GM12874 (cell line): ENCODE data around the gene OPHN1.

Experiments used
- TF ChIP-seq, protein P1 (sequence below): IDR thresholded peaks from 2 replicates; pipeline ENCODE4 v1.5.1; 2011; ENCODE audit warnings: low read depth, mild to moderate bottlenecking, control low read depth, low read length, moderate library complexity; ENCODE audit not compliant: insufficient read depth

OPHN1 gene

DNA sequence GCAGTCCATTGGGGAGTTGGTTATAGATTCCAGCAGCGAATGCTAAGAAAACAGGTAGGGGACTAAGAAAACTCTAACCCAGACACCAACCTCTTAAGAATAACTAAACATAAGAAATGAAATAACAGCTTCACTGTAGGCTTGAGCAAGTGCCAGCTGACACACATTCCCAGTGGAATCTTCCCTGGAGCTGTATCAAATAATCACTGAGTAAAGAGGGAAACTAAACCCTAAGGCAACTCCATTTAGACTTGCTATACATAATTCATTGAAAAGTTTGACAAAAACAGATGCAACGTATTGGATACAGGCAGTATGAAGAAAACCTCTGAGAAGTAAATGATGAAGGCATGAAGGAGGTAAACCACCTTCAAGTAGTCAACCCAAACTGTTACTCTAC lies 293.5 kb downstream of the OPHN1 start:
- TF ChIP-seq, protein P1, sequence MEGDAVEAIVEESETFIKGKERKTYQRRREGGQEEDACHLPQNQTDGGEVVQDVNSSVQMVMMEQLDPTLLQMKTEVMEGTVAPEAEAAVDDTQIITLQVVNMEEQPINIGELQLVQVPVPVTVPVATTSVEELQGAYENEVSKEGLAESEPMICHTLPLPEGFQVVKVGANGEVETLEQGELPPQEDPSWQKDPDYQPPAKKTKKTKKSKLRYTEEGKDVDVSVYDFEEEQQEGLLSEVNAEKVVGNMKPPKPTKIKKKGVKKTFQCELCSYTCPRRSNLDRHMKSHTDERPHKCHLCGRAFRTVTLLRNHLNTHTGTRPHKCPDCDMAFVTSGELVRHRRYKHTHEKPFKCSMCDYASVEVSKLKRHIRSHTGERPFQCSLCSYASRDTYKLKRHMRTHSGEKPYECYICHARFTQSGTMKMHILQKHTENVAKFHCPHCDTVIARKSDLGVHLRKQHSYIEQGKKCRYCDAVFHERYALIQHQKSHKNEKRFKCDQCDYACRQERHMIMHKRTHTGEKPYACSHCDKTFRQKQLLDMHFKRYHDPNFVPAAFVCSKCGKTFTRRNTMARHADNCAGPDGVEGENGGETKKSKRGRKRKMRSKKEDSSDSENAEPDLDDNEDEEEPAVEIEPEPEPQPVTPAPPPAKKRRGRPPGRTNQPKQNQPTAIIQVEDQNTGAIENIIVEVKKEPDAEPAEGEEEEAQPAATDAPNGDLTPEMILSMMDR: no peak

DNA sequence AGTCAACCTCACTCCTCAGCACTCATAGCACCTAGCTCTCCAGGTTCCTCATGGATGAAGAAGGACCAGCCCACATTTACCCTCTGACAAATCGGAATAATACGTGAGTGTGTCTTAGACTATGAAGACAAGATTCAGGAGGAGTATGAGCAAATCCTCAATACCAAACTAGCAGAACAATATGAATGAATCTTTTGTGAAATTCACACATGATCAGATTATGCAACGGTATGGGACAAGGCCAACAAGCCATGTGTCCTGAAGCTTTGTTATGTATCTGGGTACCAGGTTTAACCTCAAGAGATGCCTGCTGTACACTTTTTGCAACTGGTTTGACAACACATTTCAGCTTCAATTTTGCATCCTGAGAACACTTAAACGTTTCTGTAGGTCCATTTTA lies 300.1 kb downstream of the OPHN1 start:
- TF ChIP-seq, protein P1: no peak

DNA sequence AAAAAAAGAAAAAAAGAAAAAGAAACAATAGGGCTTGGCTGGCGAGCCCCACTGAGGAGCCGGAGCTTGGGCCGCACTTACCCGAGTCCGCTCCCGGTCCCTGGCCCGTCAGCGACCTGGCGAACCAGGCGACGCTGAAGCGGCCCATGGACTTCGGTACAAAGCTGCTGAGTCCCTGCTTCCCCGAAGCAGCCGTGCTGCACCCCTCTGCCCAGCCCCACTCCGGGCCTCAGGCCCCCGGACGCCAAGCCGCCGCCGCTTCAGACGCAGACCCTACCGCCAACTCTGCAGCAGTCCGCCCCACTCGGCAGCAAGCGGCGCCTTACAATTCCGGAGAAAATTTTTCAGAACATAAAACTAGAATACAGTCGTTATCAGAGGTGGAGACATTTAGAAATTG lies 300.5 kb downstream of the OPHN1 start:
- TF ChIP-seq, protein P1: no peak

- TF ChIP-seq, protein P1: no peak
These were observed 311.5 kb downstream of the OPHN1 start for GRCh38 chrX:68121835-68122234.

GRCh38 chrX:68121371-68121770 lies 311.9 kb downstream of the OPHN1 start:
- TF ChIP-seq, protein P1: no peak

GRCh38 chrX:68115371-68115770 lies 317.9 kb downstream of the OPHN1 start:
- TF ChIP-seq, protein P1: no peak

- TF ChIP-seq, protein P1: no peak
These were observed 318.6 kb downstream of the OPHN1 start for GRCh38 chrX:68114573-68115129.
